GM12875 (cell line): ENCODE measurements around the gene PPP1R12B.
"Not testable (repeated sequence)": the region's sequence is repeated elsewhere in the genome, so short reads cannot be mapped to it uniquely, and the experiment has no call there.

Source experiments
- H3K4me3 ChIP-seq: one replicate; pipeline ENCODE4 v1.5.1; 2011; ENCODE audit warnings: low read depth, low read length, control low read depth
- TF ChIP-seq, protein P1 (sequence below): IDR thresholded peaks from 2 replicates; pipeline ENCODE4 v1.5.1; 2011; ENCODE audit warnings: low read depth, mild to moderate bottlenecking, control low read depth, inconsistent platforms, low read length, moderate library complexity, borderline replicate concordance; ENCODE audit not compliant: insufficient read depth

PPP1R12B gene

DNA sequence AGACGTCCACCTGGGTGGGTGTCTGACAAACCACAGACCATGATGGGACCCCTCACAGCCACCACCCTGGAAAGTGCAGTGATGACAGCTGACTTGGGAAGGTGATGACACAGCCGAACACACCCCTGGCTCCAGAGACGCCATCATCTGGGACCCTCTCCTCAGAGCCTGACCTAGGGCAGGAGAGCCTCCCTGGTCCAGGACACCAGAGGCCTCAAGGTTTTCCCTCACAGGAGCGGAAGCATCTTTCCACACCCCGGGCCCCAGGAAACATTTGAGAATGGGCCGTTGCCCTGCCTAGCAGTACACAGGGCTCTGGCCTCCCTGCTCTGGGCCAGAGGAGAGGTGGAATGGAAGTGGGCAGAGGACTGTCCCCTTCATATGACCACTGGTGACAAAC, 282.0 kb downstream of the PPP1R12B start:
- H3K4me3 ChIP-seq: no peak overlapping the region
- TF ChIP-seq, protein P1, sequence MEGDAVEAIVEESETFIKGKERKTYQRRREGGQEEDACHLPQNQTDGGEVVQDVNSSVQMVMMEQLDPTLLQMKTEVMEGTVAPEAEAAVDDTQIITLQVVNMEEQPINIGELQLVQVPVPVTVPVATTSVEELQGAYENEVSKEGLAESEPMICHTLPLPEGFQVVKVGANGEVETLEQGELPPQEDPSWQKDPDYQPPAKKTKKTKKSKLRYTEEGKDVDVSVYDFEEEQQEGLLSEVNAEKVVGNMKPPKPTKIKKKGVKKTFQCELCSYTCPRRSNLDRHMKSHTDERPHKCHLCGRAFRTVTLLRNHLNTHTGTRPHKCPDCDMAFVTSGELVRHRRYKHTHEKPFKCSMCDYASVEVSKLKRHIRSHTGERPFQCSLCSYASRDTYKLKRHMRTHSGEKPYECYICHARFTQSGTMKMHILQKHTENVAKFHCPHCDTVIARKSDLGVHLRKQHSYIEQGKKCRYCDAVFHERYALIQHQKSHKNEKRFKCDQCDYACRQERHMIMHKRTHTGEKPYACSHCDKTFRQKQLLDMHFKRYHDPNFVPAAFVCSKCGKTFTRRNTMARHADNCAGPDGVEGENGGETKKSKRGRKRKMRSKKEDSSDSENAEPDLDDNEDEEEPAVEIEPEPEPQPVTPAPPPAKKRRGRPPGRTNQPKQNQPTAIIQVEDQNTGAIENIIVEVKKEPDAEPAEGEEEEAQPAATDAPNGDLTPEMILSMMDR: no peak

DNA sequence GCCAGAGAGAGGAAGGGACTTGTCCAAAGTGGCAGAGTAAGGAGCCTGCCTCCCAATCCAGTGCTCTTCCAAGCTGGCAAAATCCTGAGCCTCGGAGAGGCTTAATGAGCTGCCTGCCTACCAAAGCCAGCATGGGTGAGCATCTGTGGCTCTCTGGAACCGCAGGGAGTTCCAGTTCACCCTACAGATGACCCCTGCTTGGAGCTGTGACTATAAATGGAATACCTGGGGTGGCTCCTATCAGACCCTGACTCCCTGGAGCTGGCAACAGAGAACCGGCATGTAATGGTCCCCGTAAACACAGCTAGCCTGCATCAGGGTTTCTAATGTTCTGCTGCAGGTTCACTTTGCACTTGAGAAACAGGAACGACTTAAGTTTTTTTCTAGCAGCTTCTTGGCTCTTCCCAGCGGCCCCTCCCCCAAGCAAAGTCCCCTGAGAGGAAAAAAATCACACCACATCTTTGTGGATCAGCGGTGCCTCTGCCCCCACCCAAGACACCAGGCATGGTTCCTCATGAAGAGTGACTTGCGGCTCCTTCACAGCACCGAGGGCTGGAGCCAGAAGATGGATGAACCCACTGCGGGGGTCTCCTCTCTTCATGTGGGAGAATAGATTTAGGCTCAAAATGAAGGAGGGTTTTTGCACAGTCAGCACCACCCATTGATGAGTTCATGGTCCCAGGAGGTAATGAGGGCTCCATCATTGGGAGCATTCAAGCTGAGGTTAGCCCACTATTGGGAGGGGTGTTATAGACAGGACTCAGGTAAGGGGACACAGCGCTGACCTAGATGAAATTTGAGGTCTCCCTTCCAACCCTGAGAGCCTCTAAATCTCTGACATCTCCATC, 282.8 kb downstream of the PPP1R12B start:
- TF ChIP-seq, protein P1: no peak
- H3K4me3 ChIP-seq: no peak overlapping the region

DNA sequence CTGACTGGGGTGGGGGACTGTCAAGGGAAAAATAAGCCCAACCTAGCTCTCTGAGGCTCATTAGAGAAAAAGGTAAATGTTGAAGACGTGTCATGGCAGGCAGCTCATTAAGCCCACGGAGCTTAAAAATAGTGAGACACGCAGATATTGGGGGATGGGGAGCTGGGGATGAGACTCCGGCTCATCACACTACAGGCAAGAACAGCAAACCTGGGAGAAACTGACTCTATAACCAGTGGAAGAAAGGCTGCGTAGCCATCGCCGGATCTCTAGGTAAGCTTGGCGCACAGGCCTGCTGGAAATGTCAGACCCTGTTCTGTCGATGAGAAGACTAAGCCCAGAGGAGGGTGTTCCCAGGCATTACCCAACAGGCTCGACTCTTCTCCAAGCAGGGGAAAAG, 283.7 kb downstream of the PPP1R12B start:
- TF ChIP-seq, protein P1: no peak
- H3K4me3 ChIP-seq: no peak overlapping the region

DNA sequence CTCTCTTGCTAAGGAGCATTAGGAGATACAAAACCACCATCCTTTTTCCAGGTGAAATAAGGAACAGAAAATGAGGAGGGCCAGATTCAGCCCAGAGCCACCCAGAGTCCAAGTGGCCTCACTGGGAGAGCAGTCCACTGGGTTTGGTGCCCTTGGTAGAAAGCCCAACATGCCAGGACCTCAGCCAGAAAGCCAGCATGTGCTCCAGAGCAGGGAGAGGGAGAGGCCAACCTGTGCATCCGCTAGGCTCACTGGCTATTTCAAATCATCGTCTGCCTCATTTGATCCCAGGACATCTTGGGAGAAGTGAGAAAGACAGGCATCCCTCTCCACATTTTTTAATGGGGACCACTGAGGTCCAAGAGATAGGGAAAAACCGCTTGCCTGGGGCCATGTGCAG, 287.7 kb downstream of the PPP1R12B start:
- not testable (repeated sequence) for H3K4me3 ChIP-seq

DNA sequence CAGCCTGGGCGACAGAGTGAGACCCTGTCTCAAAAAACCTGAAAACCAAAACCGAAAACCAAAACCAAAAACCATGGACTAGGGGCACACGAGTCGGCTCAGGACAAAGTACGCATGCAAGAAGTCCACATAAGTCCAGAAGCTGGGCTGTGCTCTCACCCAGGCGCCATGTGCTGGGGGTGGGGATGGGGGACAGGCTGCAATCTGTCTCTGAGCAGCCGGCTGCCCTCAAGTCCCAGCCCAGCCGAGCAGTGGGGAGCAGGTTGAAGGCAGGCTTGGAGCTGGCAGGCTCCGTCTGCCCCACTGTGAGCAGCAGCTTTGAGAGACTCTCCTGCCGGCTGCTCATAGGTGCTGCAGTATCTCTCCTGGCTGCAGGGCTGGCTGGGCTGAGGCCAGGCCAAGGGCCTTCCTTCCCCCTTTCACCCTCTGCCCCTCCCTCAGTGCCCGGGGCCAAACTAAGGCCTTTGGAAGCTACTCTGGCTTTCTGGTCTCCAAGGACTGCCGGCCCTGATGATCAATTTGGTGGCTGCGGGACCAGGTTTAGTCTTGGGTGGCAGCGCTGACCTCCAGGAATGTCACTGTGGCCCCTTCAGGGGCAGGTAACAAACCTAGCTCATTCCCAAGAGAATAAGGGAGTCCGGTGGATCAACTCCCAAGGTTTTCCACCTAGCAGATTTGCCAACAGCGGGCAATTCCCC, 289.0 kb downstream of the PPP1R12B start:
- not testable (repeated sequence) for H3K4me3 ChIP-seq

DNA sequence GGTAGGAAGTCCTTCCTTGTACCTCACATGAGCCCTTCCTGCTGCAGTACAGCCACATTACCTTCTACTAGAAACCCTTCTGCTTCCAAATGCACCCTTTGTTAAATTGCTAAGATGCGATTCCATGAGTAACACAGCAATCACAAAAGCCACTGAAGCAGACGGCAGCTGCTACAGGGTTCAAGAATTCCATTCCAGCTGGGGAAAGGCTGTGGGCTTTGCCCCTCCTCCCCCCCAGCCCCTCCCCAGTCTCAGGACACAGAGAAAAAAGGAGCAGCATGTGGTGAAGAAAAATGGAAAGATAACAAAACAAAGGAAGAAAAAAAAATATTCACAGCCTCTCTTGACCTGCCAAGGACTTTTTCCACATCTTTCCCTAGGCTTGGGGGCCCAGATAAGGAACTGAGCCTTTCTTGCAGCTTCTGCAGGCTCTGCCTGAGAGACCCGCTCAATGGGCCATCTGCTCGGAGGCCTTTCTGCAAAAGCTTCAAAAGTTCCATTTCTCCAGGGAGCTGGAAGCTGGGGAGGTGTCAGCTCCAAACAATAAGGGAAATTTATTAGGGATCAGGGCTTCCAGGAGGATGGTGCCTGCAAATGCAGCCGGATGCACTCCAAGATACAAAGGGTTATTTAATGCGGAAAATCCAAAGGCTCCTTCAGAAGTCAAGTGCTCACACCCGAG, 289.7 kb downstream of the PPP1R12B start:
- H3K4me3 ChIP-seq: no peak overlapping the region
- TF ChIP-seq, protein P1: no peak

DNA sequence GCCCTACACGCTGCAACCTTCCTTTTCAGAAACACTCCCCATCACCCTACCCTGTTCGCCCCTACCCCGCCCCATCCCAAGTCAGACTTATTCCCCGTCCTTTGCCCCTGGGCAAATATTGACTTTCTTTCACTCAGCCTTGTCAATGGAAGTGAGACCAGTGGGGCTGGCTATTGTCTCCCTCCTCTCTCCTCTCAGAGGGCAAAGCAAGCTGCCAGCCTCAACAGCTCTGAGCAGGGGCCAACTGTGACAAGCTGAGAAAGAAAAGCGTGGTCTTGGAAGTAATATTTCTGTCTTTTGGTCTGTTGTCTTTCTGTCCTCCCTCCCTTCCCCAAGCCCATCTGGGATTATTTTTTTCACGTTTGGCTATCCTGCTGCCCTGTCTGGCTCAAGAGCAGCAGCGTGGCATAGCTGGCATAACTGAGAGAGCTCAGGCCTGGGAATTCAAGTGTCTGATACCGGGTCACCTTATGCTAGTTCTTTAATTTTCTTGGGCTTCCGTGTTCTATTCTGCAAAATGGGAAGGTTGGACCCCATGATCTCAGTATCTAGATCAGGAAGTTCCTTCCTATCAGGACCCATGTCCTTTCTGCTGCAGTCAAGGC, 290.3 kb downstream of the PPP1R12B start:
- not testable (repeated sequence) for H3K4me3 ChIP-seq

DNA sequence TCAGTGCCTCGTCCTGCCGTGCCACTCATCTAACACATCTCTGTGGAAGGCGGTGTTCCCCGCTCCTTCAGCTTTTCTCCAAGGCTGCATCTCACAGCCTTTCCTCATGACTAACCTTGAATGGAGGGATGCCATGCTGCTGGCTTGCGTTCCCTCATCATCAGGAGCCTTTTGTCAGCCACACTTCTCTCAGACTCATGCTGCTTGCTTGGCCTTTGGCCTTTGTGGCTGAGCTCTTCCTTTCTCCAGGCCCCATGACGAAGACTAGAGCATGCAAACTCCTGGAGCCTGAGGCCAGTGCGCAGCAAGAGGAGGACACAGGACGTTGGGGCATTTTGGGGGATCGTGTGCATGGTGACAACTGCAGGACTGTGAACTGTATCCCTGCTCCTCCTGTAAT, 291.0 kb downstream of the PPP1R12B start:
- TF ChIP-seq, protein P1: no peak
- H3K4me3 ChIP-seq: no peak overlapping the region
